NCI-H2196 (cell line): ENCODE results near the gene PLIN4.
A peak's percentile ranks its signal among the peaks of the same experiment; 100 is the strongest.

ENCODE experiments used
- DNase-seq: peaks from one replicate; lab custom pipeline; 2025; ENCODE audit not compliant: unreplicated experiment; lab: John Stamatoyannopoulos, UW

Gene PLIN4

DNA sequence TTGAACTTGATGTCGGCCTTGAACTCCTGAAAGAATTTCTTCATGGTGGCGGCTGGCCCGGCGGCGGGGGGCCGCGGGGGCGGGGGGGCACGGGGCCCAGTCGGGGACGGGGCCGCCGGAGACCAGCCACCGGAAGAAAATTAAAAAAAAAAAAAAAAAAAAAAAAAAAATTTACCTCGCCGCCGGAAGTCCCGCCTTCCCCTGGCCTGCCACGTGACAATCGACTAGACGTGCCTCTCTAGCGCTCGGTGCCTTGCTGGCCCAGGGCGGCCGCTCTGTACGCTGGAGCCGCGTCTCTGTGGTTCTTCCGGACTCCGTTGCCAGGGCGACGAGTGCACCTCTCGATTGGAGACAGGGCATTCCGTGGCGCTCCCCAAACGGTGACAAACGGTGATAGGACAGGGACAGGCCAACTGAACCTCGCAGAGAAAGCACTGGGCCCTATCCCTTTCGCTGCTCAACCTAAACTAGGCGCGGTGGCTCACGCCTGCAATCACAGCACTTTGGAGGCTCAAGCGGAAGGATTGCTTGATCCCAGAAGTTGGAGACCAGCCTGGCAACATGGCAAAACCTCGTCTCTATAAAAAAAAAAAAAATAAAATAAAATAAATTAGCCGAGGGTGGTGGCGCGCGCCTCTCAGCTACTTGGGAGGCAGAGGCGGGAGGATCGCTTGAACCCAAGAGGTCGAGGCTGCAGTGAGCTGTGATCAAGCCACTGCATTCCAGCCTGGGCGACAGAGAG, 60.5 kb downstream of the PLIN4 start, which contains the start of gene UBXN6:
TSS of gene UBXN6 (minus strand) at position 141 of the 742 bp plus-strand sequence. CDS start at position 44, 97 bp downstream.
- peak; percentile 97 for DNase-seq

DNA sequence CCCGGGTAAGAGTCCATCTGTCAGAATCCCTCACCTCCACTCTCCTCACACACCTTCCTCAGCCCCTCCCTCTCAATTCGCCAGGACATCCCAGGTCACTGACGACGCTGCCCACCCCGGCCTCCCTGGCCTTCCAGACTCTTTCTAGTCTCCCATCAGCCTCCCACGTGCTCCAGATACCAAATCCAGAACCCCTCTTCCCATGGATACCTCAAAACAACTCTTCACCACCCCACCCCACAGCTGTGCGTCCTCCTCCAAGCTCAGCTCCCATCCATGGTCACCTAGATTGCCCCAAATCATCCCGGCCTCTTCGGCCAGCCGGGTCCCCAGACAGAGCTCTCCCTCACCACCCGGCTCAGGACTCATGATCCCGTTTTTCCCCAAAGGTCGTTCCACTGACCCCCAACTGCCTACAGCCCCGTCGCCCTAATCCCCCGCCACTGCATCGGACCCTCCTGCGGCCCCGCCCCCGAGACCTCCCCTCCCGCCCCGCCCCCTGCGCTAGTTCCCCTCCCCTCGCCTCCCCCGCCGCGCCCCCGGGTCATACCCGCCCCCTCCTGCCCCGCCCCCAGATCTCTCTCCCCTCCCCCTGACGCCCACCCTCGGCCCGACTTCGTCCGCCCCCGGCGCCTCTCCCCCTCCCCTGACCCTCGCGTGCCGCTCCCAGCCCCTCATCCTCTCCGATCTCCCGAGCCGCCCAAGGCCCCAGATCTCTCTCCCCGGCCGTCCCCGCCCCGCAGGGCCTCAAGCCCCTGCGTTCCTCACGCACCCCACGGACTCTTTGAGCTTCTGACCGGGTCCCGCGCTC, 61.2 kb downstream of the PLIN4 start:
- no peak for DNase-seq

DNA sequence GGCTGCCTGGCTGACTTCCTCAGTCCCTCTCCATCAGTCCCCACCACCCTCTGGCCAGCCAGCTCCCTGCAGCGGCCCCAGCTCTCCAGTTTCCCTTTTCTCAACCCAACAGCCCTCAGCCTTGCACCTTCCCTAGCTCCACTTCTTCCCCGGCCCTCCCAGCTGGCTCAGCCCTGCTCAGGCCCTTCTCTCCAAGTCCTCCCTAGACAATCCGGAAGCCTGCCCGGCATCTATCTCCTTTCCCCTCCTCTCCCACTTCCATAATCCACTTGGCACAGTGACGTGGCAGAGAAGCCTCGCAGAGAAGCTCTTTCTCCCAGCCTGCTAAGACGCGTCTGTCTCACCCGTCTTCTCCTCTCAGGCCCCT, 61.8 kb downstream of the PLIN4 start:
- DNase-seq: peak; percentile 14

DNA sequence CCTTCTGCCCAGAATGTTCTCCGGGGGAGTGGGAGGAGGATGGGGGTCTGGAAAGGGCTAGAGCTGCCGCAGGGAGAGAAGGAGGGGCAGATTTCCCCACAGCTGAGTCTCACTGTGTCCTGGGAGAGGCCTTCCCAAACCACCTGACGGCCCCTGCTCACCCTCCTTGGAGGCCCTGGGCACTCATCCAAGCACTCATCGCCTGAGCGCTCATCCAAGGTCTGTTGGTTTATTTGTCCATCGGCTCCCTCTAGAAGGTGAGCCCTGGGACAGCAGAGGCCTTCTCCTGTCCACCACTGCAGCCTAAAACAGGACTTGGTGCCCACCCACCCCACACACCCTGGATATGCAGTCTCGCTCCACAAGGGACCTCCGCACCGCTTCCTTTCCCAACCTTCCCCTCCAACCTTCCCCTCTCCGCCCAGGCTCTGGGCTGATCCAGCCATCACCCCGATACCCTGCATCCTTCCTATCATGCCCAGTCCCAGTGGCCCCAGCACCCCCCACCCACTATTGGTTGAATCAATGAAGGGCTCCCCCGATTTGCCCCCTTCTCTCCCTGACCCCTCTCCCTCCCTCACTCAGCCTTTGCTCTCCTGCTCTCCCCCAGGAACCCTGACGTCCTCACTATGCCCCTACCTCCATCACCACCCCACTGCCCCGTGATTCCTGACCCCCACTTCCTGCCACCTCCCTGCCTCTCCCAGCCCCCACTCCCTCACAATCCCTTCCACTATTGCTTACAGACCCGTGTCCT, 62.4 kb downstream of the PLIN4 start:
- DNase-seq: peak; percentile 88

DNA sequence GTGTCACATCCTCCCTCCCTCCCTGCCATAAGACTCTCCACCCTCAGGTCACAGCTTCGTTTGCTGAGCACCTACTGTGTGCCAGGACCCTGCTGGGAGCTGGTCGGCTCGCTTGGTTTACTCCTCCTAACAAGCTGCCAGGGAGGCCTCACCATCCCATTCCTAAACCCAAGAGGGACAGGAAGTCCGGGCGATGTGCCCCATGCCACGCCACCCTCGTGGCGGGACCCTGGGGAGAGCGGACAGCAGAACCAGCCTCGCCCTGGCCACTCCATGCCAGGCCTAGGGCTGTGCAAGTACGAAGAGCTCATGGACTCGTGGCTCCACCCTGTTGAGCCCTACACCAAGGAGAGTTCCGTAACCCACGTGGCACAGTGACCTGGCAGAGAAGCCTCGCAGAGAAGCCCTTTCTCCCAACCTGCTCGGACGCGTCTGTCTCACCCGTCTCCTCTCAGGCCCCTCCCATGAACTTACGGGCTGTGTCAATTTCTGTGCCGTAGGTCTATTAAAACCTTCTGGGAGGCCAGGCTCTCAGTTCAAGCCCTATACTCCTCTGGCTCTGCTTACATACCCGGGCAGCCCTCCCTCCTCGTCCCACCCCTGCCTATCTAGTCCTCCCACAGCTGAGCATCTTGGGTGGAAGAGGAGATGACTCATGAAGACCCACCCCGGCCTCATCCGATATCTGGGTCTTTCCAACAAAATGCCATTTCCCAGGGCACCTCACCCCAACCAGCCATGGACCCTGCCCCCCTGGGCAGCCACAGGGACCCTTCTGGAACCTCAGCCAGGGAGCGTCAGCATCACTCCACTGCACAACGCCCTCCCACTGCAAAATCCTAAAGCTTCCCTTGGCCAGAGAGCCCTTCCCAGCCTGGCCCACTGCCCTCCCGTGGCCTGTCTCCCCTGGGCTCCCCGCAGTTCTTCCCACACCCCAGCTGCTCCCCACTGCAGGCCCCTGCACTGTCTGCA, 63.3 kb downstream of the PLIN4 start:
- DNase-seq: peak; percentile 32

DNA sequence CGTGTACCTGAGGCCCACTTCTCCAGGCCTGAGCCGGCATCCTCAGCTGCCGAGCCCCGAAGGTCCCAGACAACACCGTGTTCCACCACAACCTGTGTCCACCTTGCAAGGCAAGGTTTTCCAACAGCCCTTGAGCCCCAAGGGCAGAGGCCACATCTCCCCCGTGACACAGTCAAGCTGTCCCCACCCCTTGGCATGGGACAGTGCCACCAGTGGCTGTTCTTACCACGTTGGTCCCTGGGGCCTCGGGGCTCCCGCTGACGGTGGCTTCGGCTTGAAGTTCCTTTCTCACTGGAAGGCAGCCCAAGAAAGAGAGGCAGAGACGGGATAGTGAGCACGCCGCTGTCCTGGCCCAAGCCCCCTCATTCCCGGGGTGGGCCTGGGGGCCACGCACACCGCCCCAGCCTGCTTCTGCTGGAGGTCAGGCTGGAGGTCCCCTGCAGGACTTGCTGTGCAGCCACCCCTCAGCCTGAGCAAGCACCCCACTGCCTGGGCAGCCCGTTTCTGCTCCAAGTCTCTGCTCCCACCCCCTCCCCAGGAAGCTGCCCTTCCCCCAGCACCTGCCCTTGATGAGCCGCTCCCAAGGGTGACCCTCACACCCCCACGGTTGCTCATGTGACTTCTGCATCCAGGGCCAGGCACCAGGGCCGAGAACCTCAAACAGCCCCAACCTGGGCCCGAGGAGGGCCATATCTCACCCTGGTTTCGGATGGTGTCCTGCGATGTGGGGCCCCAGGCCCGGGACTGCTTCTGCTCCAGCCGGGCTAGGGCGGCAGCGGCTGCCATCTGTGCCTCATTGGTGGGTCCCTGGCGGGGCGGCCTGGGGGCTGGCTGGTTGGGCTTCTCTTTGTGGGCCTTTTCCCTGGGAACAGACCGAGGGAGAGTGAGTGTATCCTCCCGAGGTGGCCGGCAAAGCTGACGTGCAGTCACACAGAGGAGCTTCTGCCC, 64.8 kb downstream of the PLIN4 start:
- DNase-seq: no peak

DNA sequence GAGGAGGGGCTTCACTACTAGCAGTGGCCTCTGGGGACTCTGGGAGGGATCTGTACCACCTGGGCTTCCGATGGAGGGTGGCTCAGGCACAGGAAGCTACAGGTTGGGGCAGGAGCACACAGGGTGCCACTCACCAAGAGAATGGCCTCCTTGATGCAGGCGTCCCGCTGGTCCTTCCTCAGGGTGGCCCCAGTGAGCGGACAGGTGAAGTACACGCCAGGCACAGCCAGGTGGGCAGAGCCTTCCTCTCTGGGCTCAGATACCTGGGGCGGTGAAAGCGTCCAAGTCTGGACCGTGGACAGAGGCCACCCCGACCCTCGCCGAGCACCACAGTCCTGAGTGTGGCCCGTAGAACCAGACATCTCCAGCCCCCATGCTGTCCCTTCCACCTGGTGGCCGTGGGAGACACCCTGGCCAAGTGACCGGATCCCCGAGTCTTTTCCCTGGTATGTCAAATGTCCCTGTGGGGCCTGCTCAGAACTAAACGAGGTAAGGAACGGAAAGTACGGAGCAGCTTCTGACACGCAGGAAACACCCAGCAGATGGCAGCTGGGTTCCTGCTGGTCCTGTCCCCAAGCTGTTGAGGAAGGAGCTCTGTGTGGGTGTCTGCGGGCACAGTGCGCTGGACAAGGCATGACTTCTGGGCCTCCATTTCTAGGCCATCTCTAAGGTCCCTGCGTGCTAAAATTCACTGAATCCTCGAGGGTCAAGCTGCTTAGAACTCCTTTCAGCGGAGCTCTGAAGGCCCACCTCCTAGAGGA, 65.9 kb downstream of the PLIN4 start:
- DNase-seq: no peak
